G401 (cell line): Measurements from ENCODE around the gene ANGPTL2. TPM values are rescaled to one million over a fixed set of nuclear protein-coding genes. Genes with fewer than 3 reads are reported as not detected.

Experiments
- DNase-seq: peaks from one replicate; pipeline ENCODE4 v3.0.0-alpha.2; 2015; ENCODE audit warnings: low spot score
- in situ Hi-C: cut with HindIII; loops from 2 replicates; pipeline ENCODE4 v1.10.0; 2016; ENCODE audit warnings: low sequenced_read_pairs, mixed read lengths
- total RNA-seq: library from RNA; depleted of rRNA; stranded (reverse); fragments of >200 nt; shearing (Covaris generic); gene quantifications from 2 replicates; pipeline ENCODE4 v1.2.3, GENCODE V29; 2014

The ANGPTL2 gene
- total RNA-seq, 1 experiment from 2014 or later = 24.4 TPM

DNA sequence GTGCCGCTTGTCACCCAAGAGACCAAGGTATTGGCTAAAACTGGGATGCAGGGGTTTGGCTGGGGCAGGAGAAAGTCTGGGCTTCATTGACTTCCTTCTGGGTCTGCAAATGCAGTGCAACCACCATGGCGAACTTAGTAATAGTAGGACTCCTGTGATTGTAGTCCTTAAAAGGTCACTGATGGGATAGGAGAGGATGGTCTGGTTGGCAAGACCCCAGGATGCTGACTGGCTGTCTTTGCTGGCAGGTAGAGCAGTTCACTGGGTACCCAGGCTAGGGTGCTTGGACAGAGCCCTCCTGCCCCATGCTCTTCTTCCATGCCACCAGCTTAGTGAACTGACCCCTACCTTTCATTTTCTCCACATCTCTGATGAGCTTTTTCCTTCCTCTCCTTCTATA is 37.2 kb downstream of the ANGPTL2 start:
- in situ Hi-C loops = no loop called here

DNA sequence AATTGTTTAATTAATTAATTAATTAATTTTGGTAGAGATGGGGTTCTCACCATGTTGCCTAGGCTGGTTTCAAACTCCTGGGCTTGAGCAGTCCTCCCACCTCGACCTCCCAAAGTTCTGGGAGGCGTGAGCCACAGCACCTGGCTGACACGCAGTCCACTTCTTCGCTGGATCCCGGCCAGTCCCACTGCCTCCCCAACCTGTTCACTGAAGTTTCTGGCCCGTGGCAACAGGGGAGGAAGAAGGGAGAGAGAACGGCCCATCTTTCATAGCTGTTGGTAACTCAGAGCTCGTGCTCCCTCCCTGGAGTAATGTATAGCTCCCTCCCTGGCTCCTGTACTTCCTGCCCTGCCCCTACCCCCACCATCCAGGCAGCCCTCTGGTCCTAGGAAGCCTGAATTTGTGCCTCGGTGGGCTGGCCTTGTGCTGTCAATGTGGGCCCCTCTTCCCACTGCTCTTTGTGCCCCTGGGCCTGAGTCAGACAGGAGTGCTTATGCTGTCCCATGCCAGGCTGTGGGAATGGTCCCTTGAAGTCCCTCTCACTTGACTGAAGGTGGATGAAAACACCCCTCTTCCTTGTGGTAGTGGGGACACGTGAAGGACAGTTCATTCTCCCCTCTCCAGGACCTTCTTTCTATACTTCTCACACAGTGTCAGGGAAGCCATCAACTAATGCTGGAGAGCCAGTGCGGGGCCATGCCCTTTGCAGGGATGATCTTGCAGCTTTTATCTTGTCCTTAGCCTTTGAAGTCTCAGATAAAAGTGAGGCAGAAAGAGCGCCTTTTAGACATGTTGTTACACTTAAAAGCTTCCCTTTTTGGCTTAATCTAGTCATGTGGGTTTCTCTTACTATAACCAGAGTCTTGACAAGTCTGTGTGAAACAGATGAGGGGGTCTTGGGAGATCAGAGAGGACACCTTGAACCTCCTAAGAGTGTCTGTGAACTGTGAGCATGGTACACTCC is 38.1 kb downstream of the ANGPTL2 start:
- in situ Hi-C loops = no loop called here
- no peak for DNase-seq

More for the DNA sequence above, 37.2 kb downstream of the ANGPTL2 start:
- DNase-seq = no peak

DNA sequence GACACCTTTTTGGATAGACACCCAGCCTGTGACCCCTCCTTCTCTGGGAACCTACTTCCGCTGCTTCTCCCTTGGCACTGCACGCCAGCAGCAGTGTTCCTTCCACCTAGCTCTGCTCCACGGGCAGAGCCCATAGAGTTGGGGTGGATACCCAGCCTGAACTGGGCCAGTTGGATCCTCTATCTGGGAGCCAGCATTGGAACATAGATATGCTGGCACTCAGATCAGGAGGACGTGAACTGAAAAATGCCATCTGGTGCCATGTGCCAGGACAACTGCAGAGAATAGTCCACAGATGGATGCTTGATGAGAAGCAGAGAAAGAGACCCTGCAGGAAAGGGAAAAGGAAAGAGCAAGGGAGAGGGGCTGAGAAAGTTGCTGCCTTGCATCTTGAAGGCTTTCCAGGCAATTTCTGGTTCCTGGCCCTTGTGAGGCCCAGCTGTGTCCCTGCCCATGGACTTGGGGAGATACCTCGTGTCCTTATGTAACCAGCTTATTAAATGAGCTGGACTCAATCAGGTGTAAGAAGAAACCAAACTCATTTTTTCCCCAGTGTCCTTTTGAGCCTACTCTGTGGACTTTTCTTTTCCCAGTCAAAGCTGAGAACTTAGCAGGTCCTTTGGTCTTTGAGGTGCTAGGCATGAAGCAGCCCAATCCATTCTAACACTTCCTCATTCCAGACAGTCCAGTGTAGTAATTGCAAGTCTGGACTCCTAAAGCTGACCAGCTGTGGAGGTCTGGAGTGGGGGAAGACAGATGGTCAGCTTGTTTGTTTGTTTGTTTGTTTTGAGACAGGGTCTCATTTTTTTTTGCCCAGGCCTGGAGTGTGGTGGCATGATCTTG is 39.1 kb downstream of the ANGPTL2 start:
- peak; percentile 94 for DNase-seq
- in situ Hi-C loops = no loop called here

DNA sequence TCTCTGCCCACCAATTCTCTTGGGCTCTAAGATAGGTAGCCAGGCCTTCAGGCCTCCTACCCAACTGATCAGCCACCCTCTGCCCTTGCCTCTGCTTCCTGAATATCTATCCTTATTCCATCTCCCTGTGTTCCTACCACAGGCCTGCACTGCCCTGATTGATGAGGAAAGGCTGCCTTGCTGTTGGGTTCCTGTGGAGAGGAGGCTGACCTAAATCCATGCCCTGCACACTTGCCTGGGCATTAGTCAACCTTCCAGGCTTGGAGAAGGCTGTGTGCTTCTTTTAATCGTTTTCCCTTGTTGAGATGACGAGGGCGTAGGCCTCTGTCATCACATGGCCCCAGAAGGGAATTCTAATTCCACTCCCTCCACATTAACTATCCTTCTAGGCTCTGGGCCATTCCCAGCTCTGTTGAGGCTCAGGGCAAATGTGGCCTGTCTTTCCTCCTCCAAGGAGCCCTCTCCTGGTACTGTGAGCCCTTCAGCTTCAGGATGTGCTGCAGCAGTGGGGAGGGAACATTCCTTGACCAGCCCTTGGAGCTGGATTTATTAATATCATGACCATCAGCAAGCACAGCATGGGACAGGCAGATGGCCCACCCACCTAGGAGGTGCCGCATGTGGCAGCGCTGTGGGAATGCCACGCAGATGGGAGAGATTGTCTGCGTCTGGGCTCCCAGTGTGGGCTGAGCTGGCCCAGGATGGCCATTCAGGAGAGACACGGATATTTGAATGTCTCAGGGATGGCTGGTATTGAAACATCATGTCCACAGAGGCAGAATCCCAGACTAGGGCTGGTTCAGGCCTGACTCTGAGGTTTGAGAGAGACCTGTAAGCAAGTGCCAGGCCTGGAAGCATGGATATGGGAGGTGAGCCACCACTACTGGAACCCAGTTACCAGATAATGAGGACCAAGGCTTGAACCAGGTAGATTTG is 40.9 kb downstream of the ANGPTL2 start:
- in situ Hi-C loops = no loop called here
- peak; percentile 76 for DNase-seq

DNA sequence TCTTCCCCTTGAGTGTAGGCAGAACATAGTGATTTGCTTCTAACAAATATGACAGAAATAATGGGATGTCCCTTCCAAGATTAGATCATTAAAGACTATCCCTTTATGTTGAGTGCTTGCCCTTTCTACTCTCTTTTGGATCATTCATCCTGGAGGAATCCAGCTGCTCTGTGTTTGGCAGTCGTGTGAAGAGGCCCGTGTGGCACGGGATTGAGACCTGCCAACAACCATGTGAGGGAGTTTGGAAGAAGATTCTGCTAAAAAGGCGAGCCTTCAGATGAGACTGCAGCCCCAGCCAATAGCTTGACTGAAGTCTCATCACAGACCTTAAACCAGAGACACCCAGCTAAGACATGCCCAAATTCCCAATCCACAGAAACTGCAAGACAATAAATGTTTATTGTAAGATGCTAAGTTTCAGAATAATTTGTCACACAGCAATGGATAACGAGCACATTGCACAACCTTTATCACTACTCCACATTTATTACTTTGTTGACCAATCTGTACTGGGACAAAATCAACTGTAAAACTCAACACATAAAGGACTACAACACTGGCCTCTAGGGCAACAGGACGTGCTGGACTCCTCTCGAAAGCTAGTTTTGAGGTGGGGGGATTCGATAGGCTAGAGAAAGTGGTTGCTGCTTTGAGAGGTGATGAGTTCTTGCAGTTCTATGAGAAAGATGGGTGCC is 42.8 kb downstream of the ANGPTL2 start:
- no peak for DNase-seq
- in situ Hi-C loops = no loop called here

DNA sequence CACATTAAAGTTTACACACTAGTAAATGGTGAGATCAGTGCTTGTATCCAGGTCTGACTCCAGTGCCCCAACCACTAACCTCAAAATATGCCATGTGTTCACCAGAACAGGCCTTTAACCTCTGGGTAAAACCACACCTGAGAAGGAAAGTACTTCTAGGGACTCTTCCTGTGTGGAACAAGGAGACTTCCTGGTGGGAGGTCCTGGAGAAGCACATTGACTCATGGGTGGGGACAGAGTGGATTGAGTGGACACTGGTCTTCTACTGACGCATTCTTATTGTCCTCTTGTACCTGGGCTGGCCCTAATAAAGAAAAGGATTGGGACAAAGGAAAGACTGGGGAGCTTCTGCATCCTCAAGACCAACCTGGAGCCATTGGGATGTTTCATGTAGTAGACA is 43.4 kb downstream of the ANGPTL2 start:
- DNase-seq = no peak
- in situ Hi-C loops = no loop called here

DNA sequence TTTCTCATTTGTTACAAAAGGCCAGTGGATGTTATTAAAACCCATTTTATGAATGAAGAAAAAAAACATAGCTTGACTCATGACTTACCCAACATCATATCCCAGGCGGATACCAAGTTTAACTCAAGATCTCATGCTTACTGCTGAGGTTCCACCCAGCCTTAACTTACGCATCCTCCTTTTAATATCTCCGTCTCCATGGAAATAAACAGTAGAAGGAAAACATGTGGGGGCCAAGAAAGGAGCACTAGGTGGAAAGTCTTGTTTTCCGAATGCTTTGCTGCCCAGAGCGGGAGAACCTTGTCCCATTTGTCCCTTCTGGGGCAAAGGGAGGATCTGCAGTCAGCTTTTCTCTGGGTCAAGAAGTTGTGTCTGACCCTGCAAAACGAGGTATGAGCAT is 44.1 kb downstream of the ANGPTL2 start:
- no peak for DNase-seq
- in situ Hi-C loops = no loop called here

DNA sequence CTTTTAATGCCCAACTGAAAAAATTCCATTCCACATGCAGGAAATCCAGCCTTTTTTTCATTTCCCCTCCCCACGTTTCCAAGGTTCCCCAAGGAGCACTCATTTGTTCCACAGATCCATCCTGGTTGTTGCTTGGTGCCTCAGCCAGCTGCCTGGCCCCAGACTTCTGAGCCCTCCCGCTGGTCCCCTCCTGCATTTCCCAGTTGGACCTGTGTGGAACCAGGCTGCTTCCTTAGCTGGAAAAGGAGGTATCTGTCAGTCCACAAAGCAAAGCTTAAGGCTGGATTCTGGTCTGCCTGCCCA is 44.8 kb downstream of the ANGPTL2 start:
- DNase-seq = no peak
- in situ Hi-C loops = no loop called here

DNA sequence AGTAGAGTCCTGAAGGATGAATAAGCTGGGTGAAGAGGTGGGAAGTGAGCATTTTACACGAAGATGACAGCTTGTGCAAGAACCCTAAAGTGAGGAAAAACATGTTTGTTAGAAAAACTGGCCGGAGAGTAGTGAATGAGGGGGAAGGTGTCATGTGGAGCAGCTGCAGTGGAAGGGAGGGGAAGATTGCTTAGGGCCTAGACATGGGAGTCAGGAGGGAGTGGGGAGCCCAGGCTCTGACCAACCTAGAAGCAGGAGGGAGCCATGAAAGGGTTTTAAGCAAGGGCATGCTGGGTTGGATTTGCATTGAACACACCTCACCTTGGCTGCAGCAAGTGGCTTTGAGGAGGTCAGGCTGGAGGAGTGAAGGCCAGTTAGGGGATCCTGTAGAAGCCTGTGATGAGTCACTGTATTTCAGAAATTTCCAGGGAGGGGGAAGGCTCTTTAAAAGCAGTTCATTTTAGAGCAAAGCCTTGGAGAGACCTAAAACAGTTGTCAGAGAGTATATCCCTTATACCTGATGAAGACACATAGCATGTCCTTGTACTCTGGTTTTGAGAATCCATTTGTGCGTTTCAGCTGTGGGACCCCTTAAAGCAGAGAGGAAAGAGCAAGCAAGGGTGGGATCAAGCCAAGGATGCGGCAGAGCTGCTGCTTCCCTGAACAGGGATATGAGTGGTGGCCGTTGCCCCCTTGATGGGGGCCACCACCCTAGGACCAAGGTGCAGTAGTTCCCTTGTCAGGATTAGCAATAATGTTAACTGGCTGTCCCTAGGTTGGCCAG is 45.4 kb downstream of the ANGPTL2 start:
- in situ Hi-C loops = no loop called here
- DNase-seq = no peak

DNA sequence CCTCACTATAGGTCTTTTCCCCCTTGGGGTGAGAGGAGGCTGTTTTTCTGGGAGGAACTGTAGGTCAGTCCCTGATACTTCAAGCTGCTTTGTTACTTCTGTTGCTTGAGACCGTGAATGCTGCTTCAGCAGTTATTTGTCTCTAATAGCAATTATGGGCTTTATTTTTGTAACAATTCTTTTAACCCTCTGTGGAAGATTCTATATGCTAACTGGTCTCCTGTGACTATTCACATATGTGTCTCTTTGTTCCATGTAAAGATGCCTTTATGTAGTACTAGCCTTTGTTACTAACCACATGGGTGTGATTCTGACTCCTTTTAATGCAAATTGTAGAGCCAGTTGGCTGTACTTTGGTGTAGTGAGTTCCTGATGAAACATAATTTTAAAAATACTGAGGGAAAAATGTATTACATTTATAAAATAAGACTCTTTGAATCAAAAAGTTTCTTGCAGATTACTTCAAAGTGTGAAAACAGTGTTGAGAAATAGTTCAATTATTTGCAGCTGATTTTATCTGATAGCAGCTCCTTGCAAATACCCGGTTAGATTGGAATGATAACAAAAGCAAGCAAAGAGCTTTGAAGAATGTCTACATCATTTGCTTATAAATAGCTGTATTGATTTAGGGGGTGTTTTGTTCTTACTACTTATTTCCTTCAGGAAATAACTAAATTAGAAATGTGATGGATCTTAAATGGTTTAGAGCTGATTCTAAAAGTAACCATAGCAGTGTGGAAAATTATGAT is 46.6 kb downstream of the ANGPTL2 start:
- in situ Hi-C loops = no loop called here

DNA sequence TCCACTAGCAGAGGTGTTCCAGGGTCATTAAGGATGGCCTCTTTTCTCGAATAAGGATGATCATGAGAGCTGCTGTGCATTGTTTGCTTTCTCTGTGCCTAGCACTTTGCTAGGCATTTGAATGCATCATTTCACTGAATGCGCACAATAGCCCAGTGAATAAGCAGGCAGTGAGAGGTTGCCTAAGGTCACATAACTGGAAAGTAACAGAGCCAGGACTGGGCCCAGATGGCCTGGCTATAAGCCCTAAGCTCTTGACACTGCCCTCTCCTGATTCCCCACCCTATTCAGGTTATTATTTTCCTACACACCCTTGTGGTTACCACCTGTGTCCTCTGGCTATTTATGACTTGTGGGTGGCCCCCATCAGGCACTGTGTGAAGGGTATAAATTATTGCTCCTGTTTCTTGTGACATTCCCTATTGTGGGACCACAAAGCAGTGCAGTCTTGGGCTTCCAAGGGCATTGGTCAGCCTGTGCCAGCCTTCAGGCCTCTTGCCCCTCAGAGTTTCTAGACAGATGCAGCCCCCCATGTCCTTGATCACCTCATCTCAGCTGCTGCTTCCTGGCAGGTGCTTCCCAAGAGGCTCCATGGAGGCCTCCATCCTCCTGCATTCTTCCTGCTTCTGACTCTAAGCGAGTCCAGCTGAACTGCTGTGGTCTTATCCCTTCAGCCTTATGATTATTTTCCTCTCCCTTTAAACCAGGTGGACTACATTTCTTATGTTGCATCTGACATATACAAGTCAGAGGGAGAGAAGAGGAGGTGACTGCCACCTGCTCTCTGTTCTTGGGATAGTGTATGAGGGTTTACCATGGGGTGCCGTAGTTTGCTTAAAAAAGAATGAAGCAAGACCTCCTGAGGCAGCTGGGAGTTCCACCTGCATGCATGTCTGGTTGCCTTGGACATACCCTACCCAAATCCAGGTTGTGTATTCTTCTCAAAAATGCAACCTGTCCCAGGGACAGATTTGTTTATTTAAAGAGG is 47.6 kb downstream of the ANGPTL2 start:
- DNase-seq = peak; percentile 90
- in situ Hi-C loops = no loop called here

More for the DNA sequence above, 46.6 kb downstream of the ANGPTL2 start:
- peak; percentile 46 for DNase-seq

DNA sequence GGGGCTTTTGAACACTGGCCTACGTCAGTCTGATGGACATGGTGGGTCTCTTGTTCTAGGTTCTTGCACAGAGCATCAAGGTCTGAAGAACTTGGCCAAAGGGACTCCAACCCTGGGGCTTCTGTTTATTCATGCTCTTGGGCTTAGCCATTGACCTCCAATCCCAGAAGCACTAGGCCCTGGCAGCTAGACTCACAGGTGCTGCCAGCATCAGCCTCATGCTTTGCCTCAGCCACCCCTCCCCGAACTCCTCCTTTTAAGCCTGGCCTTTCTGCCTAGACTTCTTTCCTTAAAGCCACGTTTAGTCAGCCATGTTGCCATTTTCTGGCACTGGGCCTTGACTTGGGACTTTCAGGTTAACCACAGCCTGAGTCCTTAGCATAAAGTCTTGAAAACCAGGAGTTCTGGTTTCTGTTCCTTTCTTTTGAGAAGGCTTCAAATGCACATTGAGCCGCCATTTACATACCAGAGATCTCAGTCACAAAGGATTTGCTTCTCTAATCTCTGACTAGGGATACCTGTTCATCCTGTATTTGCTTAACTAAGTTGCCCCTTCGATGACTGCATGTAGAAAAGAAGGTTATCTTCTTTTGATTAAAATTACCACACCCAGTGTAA is 54.7 kb downstream of the ANGPTL2 start:
- in situ Hi-C loops = no loop called here
- DNase-seq = no peak

DNA sequence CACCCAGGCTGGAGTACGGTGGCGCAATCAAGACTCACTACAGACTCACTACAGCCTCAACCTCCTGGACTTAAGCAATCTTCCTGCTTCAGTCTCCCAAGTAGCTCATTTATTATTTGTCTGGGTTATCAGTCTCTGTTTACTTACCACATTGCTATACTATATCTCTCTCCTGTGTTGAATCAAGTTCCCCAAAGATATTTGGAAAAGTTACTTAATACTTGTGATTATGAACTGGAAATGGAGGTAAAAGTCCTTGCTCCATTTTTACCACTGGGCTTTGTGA is 55.6 kb downstream of the ANGPTL2 start:
- in situ Hi-C loops = no loop called here
- no peak for DNase-seq

DNA sequence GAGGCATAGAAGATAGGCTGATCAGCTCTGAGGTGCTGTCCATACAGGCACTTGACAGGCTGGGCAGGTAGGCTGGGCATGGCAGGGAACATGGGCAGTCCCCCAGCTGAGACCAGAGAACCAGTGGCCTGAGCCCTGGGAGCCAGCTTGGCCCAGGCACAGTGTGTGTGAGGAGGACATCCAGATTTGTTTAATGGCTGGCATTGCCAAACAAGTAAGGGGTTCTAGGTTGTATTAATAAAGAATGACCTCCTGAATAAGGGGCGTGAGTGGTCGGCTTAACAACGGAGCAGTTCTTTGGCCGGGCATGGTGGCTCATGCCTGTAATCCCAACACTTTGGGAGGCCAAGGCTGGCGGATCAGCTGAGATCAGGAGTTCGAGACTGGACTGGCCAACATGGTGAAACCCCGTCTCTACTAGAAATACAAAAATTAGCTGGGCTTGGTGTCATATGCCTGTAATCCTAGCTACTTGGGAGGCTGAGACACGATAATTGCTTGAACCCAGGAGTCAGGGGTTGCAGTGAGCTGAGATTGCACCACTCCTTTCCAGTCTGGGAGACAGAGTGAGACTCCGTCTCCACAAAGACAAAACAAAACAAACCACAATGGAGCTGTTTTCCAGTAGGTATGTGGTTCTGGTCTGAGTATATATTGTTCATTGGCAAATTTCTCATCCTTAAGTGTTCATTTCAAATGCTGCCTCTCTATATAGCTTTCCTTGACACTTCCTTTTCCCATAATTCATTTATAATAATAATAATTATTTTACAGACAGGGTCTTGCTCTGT is 56.2 kb downstream of the ANGPTL2 start:
- in situ Hi-C loops = no loop called here
- no peak for DNase-seq

DNA sequence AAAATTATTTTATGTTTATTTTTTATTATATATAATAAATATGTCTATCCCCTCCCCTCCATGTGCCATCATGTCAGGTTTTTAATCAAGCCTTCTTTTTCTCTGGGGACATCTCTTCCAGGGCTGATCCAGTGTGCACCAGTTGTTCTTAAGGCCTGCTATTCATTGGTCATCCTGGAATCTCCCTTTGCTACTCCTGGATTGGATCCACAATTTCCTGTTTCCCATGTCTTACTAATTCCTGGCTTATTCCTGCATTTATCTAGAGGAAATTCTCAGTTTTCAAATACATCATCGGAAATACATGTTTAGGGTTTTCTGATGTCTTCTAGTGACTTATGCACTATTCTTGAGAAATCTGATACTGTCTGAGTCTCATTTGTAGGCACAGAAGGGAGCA is 56.8 kb downstream of the ANGPTL2 start:
- in situ Hi-C loops = no loop called here
- DNase-seq = no peak
